Right cardiac atrium (tissue), 5 donors: ENCODE measurements around the gene APPBP2. TPM values are rescaled to one million over a fixed set of nuclear protein-coding genes. Genes with fewer than 3 reads are reported as not detected.
A peak's percentile ranks its signal among the peaks of the same experiment; 100 is the strongest.

ENCODE experiments used
- ATAC-seq, 2 donors: fragments of 200-7000 bp; cut with Tn5 transposase; one replicate each; pipeline versions ENCODE4 v1.8.0 to v1.9.1; 2020; ENCODE audit warnings: moderate library complexity in 2 of 2, mild to moderate bottlenecking in 1 of 2
- DNase-seq, 3 donors: peaks; one replicate each; pipeline ENCODE4 v3.0.0-alpha.2; 2020
- H3K27ac ChIP-seq: one replicate; pipeline ENCODE4 v1.5.1; 2013; ENCODE audit warnings: mild to moderate bottlenecking, low read length, control low read depth, moderate library complexity
- H3K27me3 ChIP-seq: one replicate; pipeline ENCODE4 v1.6.1; 2013; ENCODE audit not compliant: control insufficient read depth, insufficient read depth
- H3K4me1 ChIP-seq: one replicate; pipeline ENCODE4 v1.6.1; 2013; ENCODE audit warnings: low read length; ENCODE audit not compliant: control insufficient read depth, insufficient read depth
- H3K4me3 ChIP-seq: one replicate; pipeline ENCODE4 v1.5.1; 2013; ENCODE audit warnings: low read length, control low read depth
- H3K9me3 ChIP-seq: one replicate; pipeline ENCODE4 v1.6.1; 2013; ENCODE audit warnings: low read length; ENCODE audit not compliant: control insufficient read depth
- WGBS: extraction: QIAGEN DNeasy Blood & Tissue Kit; methylation state at CpG from one replicate; pipeline ENCODE4 v1.1.7; 2013; 5-methylcytosine and 5-hydroxymethylcytosine counted together
- intact Hi-C, 4 donors: fragments of 100-400 bp; cut with DNase I; formaldehyde crosslinking; loops; one replicate each; pipeline versions ENCODE4 v1.11.0 to v1.14.0; 2022 to 2023
- long read RNA-seq, 4 donors: library from polyadenylated mRNA; unstranded; transcript quantifications; one replicate each; pipeline ENCODE4 v2.0.0, GENCODE V29; 2020 to 2021
- polyA plus RNA-seq: library from polyadenylated mRNA; stranded (reverse); fragments of 200-250 nt; gene quantifications from one replicate; pipeline ENCODE4 v1.2.3, GENCODE V29; 2013
- total RNA-seq, 4 donors: library from RNA; stranded (reverse); fragmentation: NEBNext Ultra II Directional; extraction: Animal tissue kit (Norgen Biotek cat#: 25700); gene quantifications; one replicate each; pipeline ENCODE4 v1.2.1, GENCODE V29; 2021
- donor health status: healthy with polysubstance abuse.
- donor health status: DM: no; HTN: yes; CAD: no.
- donor health status: DM: no; HTN: no; CAD: no.
- donor health status: DM: no; HTN: yes; CAD: no; lungs with severe emphysema.
- donor health status: DM: yes; HTN: yes; CAD: no.

Gene APPBP2
- total RNA-seq, result 10 to 100 TPM; 21.8 to 28.2 (median 25.4) TPM
- polyA plus RNA-seq, result 5.3 TPM
- long read RNA-seq, donor 1, full-length matches to known transcripts, result 39 of 54 reads
- long read RNA-seq, donor 1, partial matches to known transcripts, result 3 of 54 reads
- long read RNA-seq, donor 1, other reads (novel, unspliced or antisense), result 12 of 54 reads
- long read RNA-seq, donor 2, full-length matches to known transcripts, result 11 of 12 reads
- long read RNA-seq, donor 2, partial matches to known transcripts, result 0 of 12 reads
- long read RNA-seq, donor 2, other reads (novel, unspliced or antisense), result 1 of 12 reads
- long read RNA-seq, donor 3, full-length matches to known transcripts, result 83 of 100 reads
- long read RNA-seq, donor 3, partial matches to known transcripts, result 0 of 100 reads
- long read RNA-seq, donor 3, other reads (novel, unspliced or antisense), result 17 of 100 reads
- long read RNA-seq, donor 4, full-length matches to known transcripts, result 11 of 15 reads
- long read RNA-seq, donor 4, partial matches to known transcripts, result 1 of 15 reads
- long read RNA-seq, donor 4, other reads (novel, unspliced or antisense), result 3 of 15 reads

DNA sequence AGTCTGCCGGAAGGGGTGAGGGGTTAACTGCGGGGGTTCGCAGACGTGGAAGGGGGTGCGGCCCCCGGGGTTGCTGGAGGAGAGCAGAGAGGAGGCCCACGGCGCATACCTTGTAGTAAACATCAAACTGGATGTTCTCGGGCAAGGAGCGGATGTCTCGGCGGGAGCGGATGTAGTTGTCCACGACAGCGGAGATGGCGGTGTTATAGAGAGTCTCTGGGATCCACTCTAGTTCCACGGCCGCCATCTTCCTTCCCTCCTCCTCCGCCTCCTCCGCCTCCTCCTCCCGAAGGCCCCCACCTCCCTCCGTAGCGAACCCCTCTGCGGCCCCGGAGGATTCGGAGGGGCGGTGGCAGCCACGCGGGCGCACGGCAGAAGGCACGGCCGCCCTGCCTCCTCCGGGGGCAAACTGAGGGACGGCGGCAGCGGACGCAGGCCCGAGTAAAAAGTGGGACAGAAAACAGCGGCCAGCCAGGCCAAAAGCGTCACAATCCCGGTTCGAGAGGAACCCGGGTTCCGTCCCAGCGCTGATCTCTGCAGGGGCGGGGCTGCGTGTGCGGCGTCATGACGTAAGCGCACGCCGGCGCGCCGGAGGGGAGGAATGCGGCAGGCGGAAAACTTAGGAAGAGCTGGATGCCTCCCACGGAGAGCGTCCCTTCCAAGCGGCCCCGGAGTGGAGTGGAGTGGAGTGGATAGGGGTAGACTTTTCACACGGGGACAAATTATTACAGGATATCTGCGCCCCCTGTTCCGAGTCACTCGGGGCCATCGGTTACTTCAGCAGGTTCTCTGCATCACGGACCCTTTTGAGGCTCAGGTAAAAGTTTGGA, at the start of gene APPBP2:
TSS of gene APPBP2 (minus strand) at position 558 of the 830 bp plus-strand sequence. CDS start at position 247, 311 bp downstream.
- peak within 1 kb of the TSS; percentile 96 for H3K4me3 ChIP-seq
- WGBS, result under 1% methylated on average over 69 of the region's 69 CpGs
- peak; percentile 98 for ATAC-seq
- H3K27me3 ChIP-seq, result no peaks in the 10 kb centered on the region
- no peaks in the 10 kb centered on the region for H3K4me1 ChIP-seq
- DNase-seq, result peak; percentile 91 to 95 (median 95)
- H3K9me3 ChIP-seq, result no peaks in the 10 kb centered on the region
- peak within 1 kb of the TSS; percentile 100 for H3K27ac ChIP-seq
- intact Hi-C loops, result no loop called here

GRCh38 chr17:60573236-60574051, 47.4 kb upstream of the APPBP2 start:
- no peaks in the 10 kb centered on the region for H3K27me3 ChIP-seq
- intact Hi-C loops, result loop anchor here in 1 of 4 donors (10.0 kb wide), 1 partner anchor 61 kb away; no protein-coding TSS in a partner anchor
- ATAC-seq, result peak; percentile 53 to 76
- DNase-seq, result no peak
- no peaks in the 10 kb centered on the region for H3K9me3 ChIP-seq
- WGBS, result 36% methylated on average over 2 of the region's 2 CpGs
- no peak overlapping the region for H3K4me3 ChIP-seq
- H3K4me1 ChIP-seq, result peaks cover 8% of the 10 kb centered on the region
- peak overlapping the region; percentile 62 for H3K27ac ChIP-seq

DNA sequence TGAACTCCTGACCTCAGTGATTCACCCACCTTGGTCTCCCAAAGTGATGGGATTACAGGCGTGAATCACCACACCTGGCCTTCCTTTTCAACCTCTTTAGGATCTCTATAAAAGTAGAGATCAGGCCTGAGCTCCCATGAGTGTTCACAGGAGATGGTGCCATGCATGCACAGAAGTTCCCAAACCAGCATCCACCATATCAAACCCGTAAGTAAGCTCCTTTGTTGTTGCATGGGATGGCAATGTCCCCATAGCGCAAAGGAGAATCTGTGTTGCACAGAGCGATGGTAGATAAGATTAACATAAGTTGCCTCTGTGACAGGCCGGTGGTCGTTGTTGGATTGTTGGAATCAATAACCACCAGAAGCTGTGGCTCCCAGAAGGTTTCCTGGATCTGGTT, 39.2 kb upstream of the APPBP2 start:
- no peak overlapping the region for H3K27ac ChIP-seq
- ATAC-seq (no peak), DNase-seq (no peak)
- no peaks in the 10 kb centered on the region for H3K27me3 ChIP-seq
- intact Hi-C loops, result loop anchor here in 1 of 4 donors (10.0 kb wide), 1 partner anchor 50 kb away; no protein-coding TSS in a partner anchor
- H3K9me3 ChIP-seq, result no peaks in the 10 kb centered on the region
- peaks cover under 1% of the 10 kb centered on the region for H3K4me1 ChIP-seq
- 91% methylated on average over 6 of the region's 6 CpGs for WGBS
- H3K4me3 ChIP-seq, result no peak overlapping the region

DNA sequence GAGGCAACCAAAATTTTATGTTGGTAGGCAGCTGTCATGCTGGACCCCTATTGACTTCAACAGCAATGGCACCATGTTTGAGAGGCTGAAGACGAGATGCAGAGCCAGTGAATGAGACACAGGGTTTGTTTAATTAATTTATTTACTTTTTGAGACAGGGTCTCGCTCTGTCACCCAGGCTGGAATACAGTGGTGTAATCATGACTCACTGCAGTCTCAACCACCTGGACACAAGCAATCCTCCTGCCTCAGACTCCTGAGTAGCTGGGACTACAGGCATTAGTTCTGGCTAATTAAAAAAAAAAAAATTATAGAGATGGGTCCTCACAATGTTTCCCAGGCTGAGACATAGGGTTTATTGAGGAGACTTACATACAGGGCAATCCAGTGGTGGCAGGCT, 37.7 kb upstream of the APPBP2 start:
- Histone ChIP-seq H3K27ac (no peak overlapping the region), H3K4me3 (no peak overlapping the region), H3K4me1 (no peaks in the 10 kb centered on the region), H3K27me3 (no peaks in the 10 kb centered on the region), H3K9me3 (no peaks in the 10 kb centered on the region)
- intact Hi-C loops, result loop anchor here in 1 of 4 donors (10.0 kb wide), 1 partner anchor 51 kb away; no protein-coding TSS in a partner anchor
- DNase-seq (no peak), ATAC-seq (no peak)
- 87% methylated on average over 2 of the region's 2 CpGs for WGBS

DNA sequence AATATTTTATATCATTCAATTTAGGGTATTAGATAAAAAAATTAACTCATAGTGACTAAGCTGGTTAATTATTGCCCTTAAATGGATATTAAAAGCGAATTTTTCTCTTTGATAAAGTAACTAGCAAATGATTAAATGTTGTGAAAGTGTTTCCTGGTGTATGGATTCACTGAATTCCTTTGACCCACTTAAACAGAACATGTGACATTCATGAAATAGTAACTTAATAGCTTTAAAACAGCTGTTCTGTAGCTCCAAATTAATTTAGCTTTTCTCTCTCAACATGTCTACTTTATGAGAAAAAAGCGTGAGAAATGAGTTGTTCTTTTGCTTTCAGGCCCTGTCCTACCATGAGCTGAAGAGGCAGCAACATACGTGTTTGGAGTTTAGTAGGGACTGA, 36.4 kb upstream of the APPBP2 start:
- no peak for ATAC-seq
- no peak for DNase-seq
- Histone ChIP-seq H3K27me3 (no peaks in the 10 kb centered on the region), H3K4me1 (no peaks in the 10 kb centered on the region), H3K9me3 (no peaks in the 10 kb centered on the region), H3K27ac (no peak overlapping the region), H3K4me3 (no peak overlapping the region)
- WGBS, result 76% methylated on average over 3 of the region's 3 CpGs
- intact Hi-C loops, result loop anchor here in 1 of 4 donors (10.0 kb wide), 1 partner anchor 52 kb away; no protein-coding TSS in a partner anchor

DNA sequence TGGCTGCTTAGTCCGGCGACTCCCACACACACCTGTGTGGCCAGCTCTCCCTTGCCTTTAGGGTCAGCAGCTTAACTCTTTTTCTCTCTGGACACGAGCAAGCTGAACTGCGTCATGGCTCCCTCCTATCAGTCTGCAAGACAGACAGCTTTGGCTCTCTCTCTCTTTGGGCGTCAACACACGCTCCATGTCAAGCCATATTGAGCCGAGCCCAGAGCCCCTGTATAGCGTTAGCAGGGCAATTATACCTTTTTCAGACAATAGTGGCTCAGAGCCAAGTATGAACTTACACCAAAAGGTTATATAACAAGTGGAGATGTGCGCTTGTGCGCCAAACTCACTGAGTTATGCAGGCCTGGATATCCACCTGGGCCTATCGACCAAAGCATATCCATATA, 34.8 kb upstream of the APPBP2 start:
- Histone ChIP-seq H3K27ac (no peak overlapping the region), H3K9me3 (no peaks in the 10 kb centered on the region), H3K4me1 (no peaks in the 10 kb centered on the region), H3K27me3 (no peaks in the 10 kb centered on the region), H3K4me3 (no peak overlapping the region)
- 80% methylated on average over 11 of the region's 11 CpGs for WGBS
- DNase-seq (no peak), ATAC-seq (no peak)
- intact Hi-C loops, result loop anchor here in 1 of 4 donors (10.0 kb wide), 1 partner anchor 54 kb away; no protein-coding TSS in a partner anchor

GRCh38 chr17:60559995-60560859, 34.2 kb upstream of the APPBP2 start:
- H3K9me3 ChIP-seq, result no peaks in the 10 kb centered on the region
- no peak for ATAC-seq
- 88% methylated on average over 26 of the region's 26 CpGs for WGBS
- no peaks in the 10 kb centered on the region for H3K4me1 ChIP-seq
- H3K27me3 ChIP-seq, result no peaks in the 10 kb centered on the region
- no peak for DNase-seq
- no peak overlapping the region for H3K4me3 ChIP-seq
- H3K27ac ChIP-seq, result no peak overlapping the region
- intact Hi-C loops, result loop anchor here in 1 of 4 donors (10.0 kb wide), 1 partner anchor 55 kb away; no protein-coding TSS in a partner anchor

- ATAC-seq (no peak), DNase-seq (no peak)
- no peaks in the 10 kb centered on the region for H3K27me3 ChIP-seq
- no peak overlapping the region for H3K4me3 ChIP-seq
- 95% methylated on average over 8 of the region's 8 CpGs for WGBS
- no peak overlapping the region for H3K27ac ChIP-seq
- H3K4me1 ChIP-seq, result no peaks in the 10 kb centered on the region
- H3K9me3 ChIP-seq, result no peaks in the 10 kb centered on the region
- intact Hi-C loops, result no loop called here
Observed at GRCh38 chr17:60559659-60559994, 33.6 kb upstream of the APPBP2 start.

- 84% methylated on average over 2 of the region's 2 CpGs for WGBS
- intact Hi-C loops, result no loop called here
- no peak for ATAC-seq
Observed at GRCh38 chr17:60557805-60558204, 31.8 kb upstream of the APPBP2 start.

More at GRCh38 chr17:60557805-60558204, 31.8 kb upstream of the APPBP2 start:
- Histone ChIP-seq H3K27me3 (no peaks in the 10 kb centered on the region), H3K27ac (no peak overlapping the region), H3K4me1 (no peaks in the 10 kb centered on the region), H3K9me3 (no peaks in the 10 kb centered on the region), H3K4me3 (no peak overlapping the region)
- DNase-seq, result no peak
